Calu3 (cell line): Measurements from ENCODE around the gene MYL9. TPM values are rescaled to one million over a fixed set of nuclear protein-coding genes. Genes with fewer than 3 reads are reported as not detected.

Source experiments
- BruUV-seq: library from RNA; stranded (reverse); fragments of 400-500 nt; replicated peaks from 2 replicates; lab custom pipeline; 2021; lab: Mats Ljungman, UMichigan
- CTCF ChIA-PET: fragments of 300-600 bp; sonication (Branson Sonifier 250); formaldehyde crosslinking; loops from one replicate; lab custom pipeline; 2022; ENCODE audit warnings: antibody characterized with exemption; lab: Charles Lee
- DNase-seq: peaks from one replicate; pipeline ENCODE4 v3.0.0; 2022
- H3K27ac Mint-ChIP-seq: one replicate; pipeline ENCODE4 v1.8.0; 2022; ENCODE audit warnings: mixed read lengths; ENCODE audit not compliant: unreplicated experiment
- H3K27me3 Mint-ChIP-seq: one replicate; pipeline ENCODE4 v1.8.0; 2022; ENCODE audit warnings: mixed read lengths; ENCODE audit not compliant: unreplicated experiment
- H3K36me3 Mint-ChIP-seq: one replicate; pipeline ENCODE4 v1.8.0; 2022; ENCODE audit warnings: mild to moderate bottlenecking, moderate library complexity, mixed read lengths; ENCODE audit not compliant: insufficient read depth, unreplicated experiment
- H3K4me1 Mint-ChIP-seq: one replicate; pipeline ENCODE4 v1.8.0; 2022; ENCODE audit warnings: mild to moderate bottlenecking, low read depth, mixed read lengths; ENCODE audit not compliant: unreplicated experiment
- H3K4me3 Mint-ChIP-seq: one replicate; pipeline ENCODE4 v1.8.0; 2022; ENCODE audit warnings: mild to moderate bottlenecking, low read depth, moderate library complexity, mixed read lengths; ENCODE audit not compliant: unreplicated experiment
- H3K9me3 Mint-ChIP-seq: one replicate; pipeline ENCODE4 v1.8.0; 2022; ENCODE audit warnings: low read depth, mixed read lengths; ENCODE audit not compliant: unreplicated experiment
- intact Hi-C: fragments of 100-400 bp; cut with micrococcal nuclease; formaldehyde crosslinking; loops from one replicate; pipeline ENCODE4 v1.10.0; 2022; ENCODE audit not compliant: unreplicated experiment
- total RNA-seq: library from RNA; stranded (reverse); gene quantifications from 2 replicates; pipeline ENCODE4 v1.2.3, GENCODE V29; 2022
- TF ChIP-seq, protein P1 (sequence below): fragments of 200-600 bp; IDR thresholded peaks from one replicate; pipeline ENCODE4 v1.8.0; 2022; ENCODE audit warnings: antibody characterized with exemption; ENCODE audit not compliant: unreplicated experiment

MYL9 gene
- total RNA-seq, 1 experiment from 2014 or later = 10.3 TPM

DNA sequence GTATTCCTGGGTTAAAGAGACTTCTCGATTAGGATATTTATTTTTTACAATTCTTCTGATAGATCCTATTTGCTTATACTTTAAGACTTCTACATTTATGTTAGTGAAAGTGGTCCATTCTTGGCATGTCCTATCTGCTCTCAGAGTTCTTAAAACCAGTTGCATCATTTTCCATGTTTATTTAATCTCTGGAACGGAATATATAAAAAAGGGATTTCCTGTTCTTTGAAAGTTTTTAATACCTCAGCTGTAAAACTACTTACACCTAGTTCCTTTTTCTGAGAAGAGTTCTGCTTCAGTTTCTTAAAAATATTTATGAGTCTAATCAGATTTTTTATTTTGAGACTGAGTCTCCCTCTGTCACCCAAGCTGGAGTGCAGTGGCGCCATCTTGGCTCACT, 18.0 kb upstream of the MYL9 start:
- Mint-ChIP-seq H3K4me1 (no peaks in the 10 kb centered on the region), H3K27me3 (no peaks in the 10 kb centered on the region), H3K4me3 (no peak overlapping the region), H3K36me3 (peaks cover 26% of the 10 kb centered on the region), H3K27ac (no peak overlapping the region), H3K9me3 (no peaks in the 10 kb centered on the region)
- DNase-seq = no peak
- BruUV-seq = no TSS peak
- intact Hi-C loops = no loop called here
- TF ChIP-seq, protein P1, sequence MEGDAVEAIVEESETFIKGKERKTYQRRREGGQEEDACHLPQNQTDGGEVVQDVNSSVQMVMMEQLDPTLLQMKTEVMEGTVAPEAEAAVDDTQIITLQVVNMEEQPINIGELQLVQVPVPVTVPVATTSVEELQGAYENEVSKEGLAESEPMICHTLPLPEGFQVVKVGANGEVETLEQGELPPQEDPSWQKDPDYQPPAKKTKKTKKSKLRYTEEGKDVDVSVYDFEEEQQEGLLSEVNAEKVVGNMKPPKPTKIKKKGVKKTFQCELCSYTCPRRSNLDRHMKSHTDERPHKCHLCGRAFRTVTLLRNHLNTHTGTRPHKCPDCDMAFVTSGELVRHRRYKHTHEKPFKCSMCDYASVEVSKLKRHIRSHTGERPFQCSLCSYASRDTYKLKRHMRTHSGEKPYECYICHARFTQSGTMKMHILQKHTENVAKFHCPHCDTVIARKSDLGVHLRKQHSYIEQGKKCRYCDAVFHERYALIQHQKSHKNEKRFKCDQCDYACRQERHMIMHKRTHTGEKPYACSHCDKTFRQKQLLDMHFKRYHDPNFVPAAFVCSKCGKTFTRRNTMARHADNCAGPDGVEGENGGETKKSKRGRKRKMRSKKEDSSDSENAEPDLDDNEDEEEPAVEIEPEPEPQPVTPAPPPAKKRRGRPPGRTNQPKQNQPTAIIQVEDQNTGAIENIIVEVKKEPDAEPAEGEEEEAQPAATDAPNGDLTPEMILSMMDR = no peak
- CTCF ChIA-PET = interaction anchor here (0.6 kb wide), 1 partner anchor 208 kb away, joined by 3 read pairs; no protein-coding TSS in a partner anchor

DNA sequence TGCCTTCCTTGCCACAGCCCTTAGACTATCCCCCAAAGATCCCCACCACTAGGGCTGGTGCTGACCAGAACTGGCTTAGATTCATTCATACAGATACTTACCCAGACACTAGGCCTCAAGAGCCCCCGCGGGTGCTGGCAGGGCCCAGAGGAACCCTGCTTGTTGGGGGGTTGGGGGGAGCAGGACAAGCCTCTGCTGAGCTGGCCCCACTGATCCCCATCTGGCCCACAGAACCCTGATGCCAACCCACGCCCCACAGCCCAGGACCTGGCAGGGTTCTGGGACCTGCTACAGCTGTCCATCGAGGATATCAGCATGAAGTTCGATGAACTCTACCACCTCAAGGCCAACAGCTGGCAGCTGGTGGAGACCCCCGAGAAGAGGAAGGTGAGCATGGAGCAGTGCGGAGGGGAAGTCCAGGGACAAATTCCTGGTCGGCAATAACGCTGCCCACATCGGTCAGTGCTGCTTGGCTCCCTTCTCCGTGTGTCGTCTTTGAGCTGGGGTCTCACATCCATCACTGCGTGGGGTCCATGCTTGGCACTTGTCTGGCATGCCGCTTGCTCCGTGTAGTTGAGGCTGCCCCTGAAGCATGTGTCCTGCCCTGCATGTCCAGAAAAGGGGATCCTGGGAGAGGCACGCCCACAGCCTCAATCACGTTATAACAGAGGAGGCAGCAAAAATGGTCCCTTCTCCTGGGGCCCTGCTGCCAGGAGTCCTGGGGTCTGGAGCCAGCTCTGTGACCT, 15.5 kb upstream of the MYL9 start:
- no peak overlapping the region for H3K27ac Mint-ChIP-seq
- no peak overlapping the region for H3K4me3 Mint-ChIP-seq
- no peaks in the 10 kb centered on the region for H3K27me3 Mint-ChIP-seq
- no peak for DNase-seq
- CTCF ChIA-PET = no interaction called here
- intact Hi-C loops = no loop called here
- no peaks in the 10 kb centered on the region for H3K9me3 Mint-ChIP-seq
- no TSS peak for BruUV-seq
- peaks cover 28% of the 10 kb centered on the region for H3K36me3 Mint-ChIP-seq
- TF ChIP-seq, protein P1 = no peak
- H3K4me1 Mint-ChIP-seq = no peaks in the 10 kb centered on the region

DNA sequence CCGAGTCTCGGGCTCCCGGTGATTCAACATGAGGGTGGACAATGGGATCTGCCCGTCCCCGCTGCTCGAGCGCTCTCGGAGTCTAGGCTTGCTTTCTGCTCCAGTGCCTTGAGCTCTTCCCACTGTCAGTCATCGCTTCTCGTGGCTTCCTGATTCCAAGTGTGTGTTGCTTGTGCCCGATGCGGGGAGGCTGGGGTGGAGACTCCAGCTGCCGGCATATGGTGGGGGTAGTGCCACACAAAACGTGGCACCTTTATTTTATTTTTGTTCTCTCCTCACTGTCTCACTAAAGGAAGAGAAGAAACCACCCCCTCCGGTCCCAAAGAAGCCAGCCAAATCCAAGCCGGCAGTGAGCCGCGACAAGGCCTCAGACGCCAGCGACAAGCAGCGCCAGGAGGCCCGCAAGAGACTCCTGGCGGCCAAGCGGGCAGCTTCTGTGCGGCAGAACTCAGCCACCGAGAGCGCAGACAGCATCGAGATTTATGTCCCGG, 14.8 kb upstream of the MYL9 start:
- Mint-ChIP-seq H3K9me3 (no peaks in the 10 kb centered on the region), H3K4me3 (no peak overlapping the region), H3K4me1 (no peaks in the 10 kb centered on the region), H3K36me3 (peaks cover 28% of the 10 kb centered on the region), H3K27me3 (no peaks in the 10 kb centered on the region), H3K27ac (no peak overlapping the region)
- DNase-seq = no peak
- intact Hi-C loops = no loop called here
- TF ChIP-seq, protein P1 = no peak
- no TSS peak for BruUV-seq
- CTCF ChIA-PET = no interaction called here

DNA sequence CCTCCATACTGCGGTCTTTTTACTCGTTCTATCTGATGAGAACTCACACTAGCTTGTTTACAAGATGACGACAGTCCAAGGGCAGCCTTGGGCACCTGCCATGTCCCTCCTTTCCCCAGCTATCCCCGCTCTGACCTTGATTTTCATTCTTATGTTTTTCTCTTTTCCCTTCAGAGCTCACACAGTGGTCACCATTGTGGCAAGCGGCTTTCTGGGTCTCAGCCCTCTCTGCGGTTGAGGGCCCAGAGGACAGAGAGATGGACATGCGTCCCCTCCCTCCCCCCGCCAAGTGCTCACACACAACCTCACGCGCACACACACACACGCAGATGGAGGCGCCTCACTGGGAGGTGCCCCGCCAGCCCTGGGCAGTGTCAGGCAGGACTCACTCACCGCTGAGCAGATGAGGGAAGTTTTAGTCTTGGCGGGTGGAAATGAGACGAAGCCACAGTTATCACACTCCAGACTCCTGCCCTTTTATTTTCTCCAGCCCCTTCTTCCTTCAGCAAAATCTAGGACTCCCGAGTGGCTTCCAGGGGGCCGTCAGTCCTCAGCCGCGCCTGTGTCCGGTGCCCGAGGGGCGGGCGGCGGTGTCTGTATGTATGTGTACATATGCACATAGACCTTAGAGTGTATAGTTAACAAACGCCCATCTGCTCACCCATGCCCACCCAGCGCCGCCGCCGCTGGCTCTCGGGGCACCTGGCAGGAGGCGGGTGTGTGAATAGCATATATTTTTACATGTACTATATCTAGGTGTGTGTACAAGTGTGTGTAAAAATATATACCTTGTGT, 13.8 kb upstream of the MYL9 start:
- BruUV-seq = TSS peak; percentile 52
- Mint-ChIP-seq H3K4me1 (no peaks in the 10 kb centered on the region), H3K4me3 (no peak overlapping the region), H3K27ac (no peak overlapping the region), H3K9me3 (no peaks in the 10 kb centered on the region), H3K36me3 (peaks cover 28% of the 10 kb centered on the region), H3K27me3 (no peaks in the 10 kb centered on the region)
- TF ChIP-seq, protein P1 = no peak
- CTCF ChIA-PET = interaction anchor here (0.6 kb wide), 1 partner anchor 10 kb away, joined by 4 read pairs; no protein-coding TSS in a partner anchor
- no peak for DNase-seq
- intact Hi-C loops = no loop called here
